ENCODE measurements around the gene PDK4. TPM values are rescaled to one million over a fixed set of nuclear protein-coding genes. Genes with fewer than 3 reads are reported as not detected.

PDK4 gene
- polyA plus RNA-seq, 3 donors = 2.2 to 26.0 (median 12.4) TPM

GRCh38 chr7:95537468-95537867 lies 58.8 kb downstream of the PDK4 start:
- no peak overlapping the region for H3K4me3 Mint-ChIP-seq
- no CpG with 5 or more reads among the region's 2 CpGs for WGBS (ENCODE audit: insufficient coverage)

GRCh38 chr7:95536656-95537311 lies 59.5 kb downstream of the PDK4 start:
- no peaks in the 10 kb centered on the region for H4K20me1 ChIP-seq (ENCODE audit: insufficient read depth, low read length)
- H3K79me2 ChIP-seq (ENCODE audit: insufficient read depth, low read length) = no peaks in the 10 kb centered on the region
- no peaks in the 10 kb centered on the region for H3K4me1 ChIP-seq (ENCODE audit: control insufficient read depth in 1 of 2, insufficient read depth in 2 of 2, low read length in 2 of 2)
- DNase-seq = no peak
- H3K27me3 ChIP-seq (ENCODE audit: control insufficient read depth in 2 of 2, insufficient read depth in 2 of 2, low read length in 2 of 2) = no peaks in the 10 kb centered on the region
- H3K4me3 ChIP-seq (replicated peaks in 1 of 3; ENCODE audit: low read depth in 2 of 3, low read length in 3 of 3) = no peak overlapping the region
- H3K9me3 ChIP-seq (replicated peaks in 1 of 2; ENCODE audit: control insufficient read depth in 1 of 2, insufficient read depth in 1 of 2, low read length in 2 of 2) = no peaks in the 10 kb centered on the region
- no peak for TF ChIP-seq CTCF (IDR thresholded peaks at IDR 0.05)
- Mint-ChIP-seq H3K4me3 (no peak overlapping the region), H3K4me1 (no peaks in the 10 kb centered on the region), H3K9me3 (no peaks in the 10 kb centered on the region), H3K36me3 (no peaks in the 10 kb centered on the region), H3K27me3 (ENCODE audit: low read depth in 3 of 3) (peaks cover 2 to 5% (median 5%) of the 10 kb centered on the region in 3 donors), H3K27ac (no peak overlapping the region)
- no CpG with 5 or more reads among the region's 2 CpGs for WGBS (ENCODE audit: insufficient coverage)
- H2AFZ ChIP-seq (ENCODE audit: insufficient read depth, low read depth, low read length, poor library complexity, severe bottlenecking) = no peak overlapping the region
- intact Hi-C loops (cut with micrococcal nuclease) = no loop called here
- no peak overlapping the region for H3K9ac ChIP-seq (ENCODE audit: insufficient read depth, low read length, poor library complexity, severe bottlenecking)
- no peaks in the 10 kb centered on the region for H3K36me3 ChIP-seq (replicated peaks in 1 of 2; ENCODE audit: control insufficient read depth in 1 of 2, insufficient read depth in 2 of 2, low read length in 2 of 2)
- H3K4me2 ChIP-seq (replicated peaks; ENCODE audit: extremely low read depth, low read length, poor library complexity, severe bottlenecking) = no peak overlapping the region
- H3K27ac ChIP-seq (ENCODE audit: low read depth in 1 of 2, low read length in 2 of 2) = no peak overlapping the region

More at GRCh38 chr7:95537468-95537867, 58.8 kb downstream of the PDK4 start:
- Histone ChIP-seq H3K4me2 (replicated peaks; ENCODE audit: extremely low read depth, low read length, poor library complexity, severe bottlenecking) (no peak overlapping the region), H3K36me3 (replicated peaks in 1 of 2; ENCODE audit: control insufficient read depth in 1 of 2, insufficient read depth in 2 of 2, low read length in 2 of 2) (no peaks in the 10 kb centered on the region), H3K79me2 (ENCODE audit: insufficient read depth, low read length) (no peaks in the 10 kb centered on the region), H4K20me1 (ENCODE audit: insufficient read depth, low read length) (no peaks in the 10 kb centered on the region), H3K27ac (ENCODE audit: low read depth in 1 of 2, low read length in 2 of 2) (no peak overlapping the region), H2AFZ (ENCODE audit: insufficient read depth, low read depth, low read length, poor library complexity, severe bottlenecking) (no peak overlapping the region), H3K27me3 (ENCODE audit: control insufficient read depth in 2 of 2, insufficient read depth in 2 of 2, low read length in 2 of 2) (no peaks in the 10 kb centered on the region), H3K4me3 (replicated peaks in 1 of 3; ENCODE audit: low read depth in 2 of 3, low read length in 3 of 3) (no peak overlapping the region), H3K4me1 (ENCODE audit: control insufficient read depth in 1 of 2, insufficient read depth in 2 of 2, low read length in 2 of 2) (no peaks in the 10 kb centered on the region), H3K9me3 (replicated peaks in 1 of 2; ENCODE audit: control insufficient read depth in 1 of 2, insufficient read depth in 1 of 2, low read length in 2 of 2) (no peaks in the 10 kb centered on the region), H3K9ac (ENCODE audit: insufficient read depth, low read length, poor library complexity, severe bottlenecking) (no peak overlapping the region)
- no peaks in the 10 kb centered on the region for H3K36me3 Mint-ChIP-seq
- intact Hi-C loops (cut with micrococcal nuclease) = no loop called here
- no peaks in the 10 kb centered on the region for H3K9me3 Mint-ChIP-seq
- H3K27ac Mint-ChIP-seq = no peak overlapping the region
- no peak for DNase-seq
- TF ChIP-seq CTCF (IDR thresholded peaks at IDR 0.05) = no peak
- H3K27me3 Mint-ChIP-seq (ENCODE audit: low read depth in 3 of 3) = peaks cover 3 to 5% (median 5%) of the 10 kb centered on the region in 3 donors
- no peaks in the 10 kb centered on the region for H3K4me1 Mint-ChIP-seq

Data from CD14-positive monocyte (primary cell).